ENCODE data around the gene CCDC85A. TPM values are rescaled to one million over a fixed set of nuclear protein-coding genes. Genes with fewer than 3 reads are reported as not detected.

CCDC85A gene
- total RNA-seq, 2 donors from 2014 or later: not detected

- H3K4me3 Mint-ChIP-seq: no peak overlapping the region
- H3K9me3 Mint-ChIP-seq: peaks cover 3 to 5% of the 10 kb centered on the region in 2 donors
Measured at GRCh38 chr2:56231361-56231760, 47.6 kb downstream of the CCDC85A start.

DNA sequence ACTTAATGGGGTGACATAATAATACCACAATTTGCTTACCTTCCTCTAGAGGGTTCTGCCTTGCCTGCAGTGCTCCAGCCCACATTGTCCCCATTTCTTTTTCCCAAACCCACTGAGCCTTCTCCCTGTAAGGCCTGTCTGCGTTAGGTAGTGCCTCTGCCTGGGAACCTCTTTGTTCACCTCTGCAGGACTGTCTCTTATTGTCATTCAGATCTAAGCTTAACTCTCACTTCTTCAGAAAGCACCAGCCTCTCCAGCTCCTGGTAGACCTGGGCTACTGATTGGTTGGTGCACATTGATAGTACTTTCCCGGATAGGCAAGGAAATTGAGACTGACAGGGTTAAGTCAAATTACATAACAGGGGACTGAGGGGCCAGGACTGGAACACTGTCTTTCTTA, 49.1 kb downstream of the CCDC85A start:
- no peak for DNase-seq
- peaks cover 5% of the 10 kb centered on the region in 2 donors for H3K9me3 Mint-ChIP-seq
- no peaks in the 10 kb centered on the region for H3K4me1 Mint-ChIP-seq (ENCODE audit: low read depth)
- no peaks in the 10 kb centered on the region for H3K27me3 Mint-ChIP-seq (ENCODE audit: low read depth)
- no peak overlapping the region for H3K4me3 Mint-ChIP-seq
- ATAC-seq (replicated peaks in 1 of 2): no peak
- H3K27ac Mint-ChIP-seq: no peak overlapping the region
- no peaks in the 10 kb centered on the region for H3K36me3 Mint-ChIP-seq (ENCODE audit: insufficient read depth in 2 of 2)

More at GRCh38 chr2:56231361-56231760, 47.6 kb downstream of the CCDC85A start:
- H3K27me3 Mint-ChIP-seq (ENCODE audit: low read depth): no peaks in the 10 kb centered on the region
- no peak overlapping the region for H3K27ac Mint-ChIP-seq
- no peak for DNase-seq
- H3K36me3 Mint-ChIP-seq (ENCODE audit: insufficient read depth in 2 of 2): no peaks in the 10 kb centered on the region
- H3K4me1 Mint-ChIP-seq (ENCODE audit: low read depth): no peaks in the 10 kb centered on the region
- ATAC-seq (replicated peaks in 1 of 2): no peak

DNA sequence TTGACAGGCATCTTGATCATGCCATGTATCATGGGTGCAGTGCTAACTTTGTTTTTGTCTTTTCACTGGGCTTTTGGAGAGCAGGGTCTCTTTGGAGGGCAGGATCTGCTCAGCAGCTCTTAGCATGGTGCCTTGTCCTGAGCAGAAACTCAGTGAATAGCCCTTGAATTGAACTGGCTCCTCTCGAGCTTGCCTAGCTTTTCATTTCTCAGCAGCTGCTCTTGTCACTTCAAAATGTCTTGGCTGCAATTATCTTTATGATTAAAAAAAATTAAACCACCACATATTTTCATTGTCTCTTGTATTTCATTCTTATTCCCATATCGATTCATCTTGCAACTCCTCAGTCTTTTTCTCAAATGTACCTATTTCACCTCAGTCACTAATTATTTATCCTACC, 50.5 kb downstream of the CCDC85A start:
- peaks cover 5% of the 10 kb centered on the region in 2 donors for H3K9me3 Mint-ChIP-seq
- ATAC-seq (replicated peaks in 1 of 2) (no peak), DNase-seq (no peak)
- no peaks in the 10 kb centered on the region for H3K4me1 Mint-ChIP-seq (ENCODE audit: low read depth)
- H3K4me3 Mint-ChIP-seq: no peak overlapping the region
- peak overlapping the region; percentile 34 for H3K27ac Mint-ChIP-seq
- H3K36me3 Mint-ChIP-seq (ENCODE audit: insufficient read depth in 2 of 2): no peaks in the 10 kb centered on the region
- no peaks in the 10 kb centered on the region for H3K27me3 Mint-ChIP-seq (ENCODE audit: low read depth)

DNA sequence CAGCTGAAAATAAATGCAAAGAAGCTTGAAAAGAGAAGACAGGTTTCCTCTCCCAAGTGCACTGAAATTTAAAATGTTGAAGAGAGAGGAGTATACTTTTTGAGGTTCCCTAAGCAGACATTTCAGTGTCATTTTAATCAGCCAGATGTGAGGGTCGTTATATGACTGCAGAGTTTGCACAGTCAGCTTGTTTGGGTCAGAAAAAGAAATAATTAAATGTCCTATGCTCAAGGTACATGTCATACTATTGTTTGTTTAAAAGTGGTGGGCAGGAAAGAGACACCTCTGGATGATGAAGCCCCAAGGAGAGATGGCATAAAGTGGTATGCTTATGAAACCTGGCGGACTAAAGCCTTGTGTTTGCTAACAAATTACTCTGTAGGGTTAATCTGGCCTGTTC, 55.2 kb downstream of the CCDC85A start:
- ATAC-seq (replicated peaks in 1 of 2): no peak
- Mint-ChIP-seq H3K36me3 (ENCODE audit: insufficient read depth in 2 of 2) (no peaks in the 10 kb centered on the region), H3K4me1 (ENCODE audit: low read depth) (no peaks in the 10 kb centered on the region), H3K9me3 (peaks cover 7 to 10% of the 10 kb centered on the region in 2 donors), H3K27me3 (ENCODE audit: low read depth) (no peaks in the 10 kb centered on the region), H3K27ac (no peak overlapping the region), H3K4me3 (no peak overlapping the region)
- DNase-seq: no peak

GRCh38 chr2:56239437-56239836, 55.6 kb downstream of the CCDC85A start:
- H3K36me3 Mint-ChIP-seq (ENCODE audit: insufficient read depth in 2 of 2): peaks cover 0 to 1% of the 10 kb centered on the region in 2 donors
- no peak for DNase-seq
- no peak overlapping the region for H3K27ac Mint-ChIP-seq
- no peaks in the 10 kb centered on the region for H3K27me3 Mint-ChIP-seq (ENCODE audit: low read depth)
- peaks cover 7 to 10% of the 10 kb centered on the region in 2 donors for H3K9me3 Mint-ChIP-seq
- ATAC-seq (replicated peaks in 1 of 2): no peak
- no peak overlapping the region for H3K4me3 Mint-ChIP-seq
- H3K4me1 Mint-ChIP-seq (ENCODE audit: low read depth): no peaks in the 10 kb centered on the region

DNA sequence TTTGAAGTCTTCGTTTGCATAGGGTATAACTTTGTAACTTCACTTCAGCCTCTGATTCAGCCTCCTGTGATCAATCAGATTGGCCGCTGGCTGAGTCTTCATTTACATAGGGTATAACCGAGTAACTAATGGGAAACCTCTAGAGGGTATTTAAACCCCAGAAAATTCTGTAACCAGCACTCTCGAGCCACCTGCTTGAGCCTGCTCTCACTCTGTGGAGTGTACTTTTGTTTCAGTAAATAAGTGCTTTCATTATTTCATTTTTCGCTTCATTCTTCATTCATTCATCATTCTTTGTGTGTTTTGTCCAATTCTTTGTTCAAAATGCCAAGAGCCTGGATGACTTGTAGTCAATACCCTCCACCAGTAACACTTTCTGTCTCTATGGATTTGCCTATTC, 56.4 kb downstream of the CCDC85A start:
- Mint-ChIP-seq H3K27ac (no peak overlapping the region), H3K9me3 (peaks cover 7 to 9% of the 10 kb centered on the region in 2 donors), H3K36me3 (ENCODE audit: insufficient read depth in 2 of 2) (peaks cover 0 to 1% of the 10 kb centered on the region in 2 donors), H3K27me3 (ENCODE audit: low read depth) (no peaks in the 10 kb centered on the region), H3K4me3 (no peak overlapping the region), H3K4me1 (ENCODE audit: low read depth) (no peaks in the 10 kb centered on the region)
- DNase-seq: no peak
- no peak for ATAC-seq (replicated peaks in 1 of 2)

DNA sequence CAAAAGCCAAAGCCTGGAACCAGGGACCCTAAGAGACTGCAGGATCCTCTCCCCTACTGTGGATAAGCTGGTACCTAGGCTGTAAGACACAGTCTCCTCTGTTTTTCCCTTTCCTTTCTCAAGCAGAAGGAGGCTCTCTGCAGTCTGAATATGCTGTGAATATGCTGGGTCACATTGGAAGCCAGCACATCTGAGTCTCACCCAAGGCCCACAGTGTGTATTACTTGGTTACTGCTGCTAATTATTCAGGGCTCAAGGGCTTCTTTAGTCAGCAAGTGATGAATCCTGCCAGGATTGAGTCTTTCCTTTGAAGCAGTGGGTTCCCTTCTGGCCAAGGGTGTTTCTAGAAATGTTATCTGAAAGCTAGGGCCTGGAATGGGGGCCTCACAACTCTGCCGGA, 60.7 kb downstream of the CCDC85A start:
- Mint-ChIP-seq H3K27ac (no peak overlapping the region), H3K4me3 (no peak overlapping the region), H3K9me3 (peaks cover 5 to 9% of the 10 kb centered on the region in 2 donors), H3K36me3 (ENCODE audit: insufficient read depth in 2 of 2) (peaks cover 0 to 1% of the 10 kb centered on the region in 2 donors), H3K4me1 (ENCODE audit: low read depth) (no peaks in the 10 kb centered on the region), H3K27me3 (ENCODE audit: low read depth) (no peaks in the 10 kb centered on the region)
- ATAC-seq (replicated peaks in 1 of 2): no peak
- no peak for DNase-seq

DNA sequence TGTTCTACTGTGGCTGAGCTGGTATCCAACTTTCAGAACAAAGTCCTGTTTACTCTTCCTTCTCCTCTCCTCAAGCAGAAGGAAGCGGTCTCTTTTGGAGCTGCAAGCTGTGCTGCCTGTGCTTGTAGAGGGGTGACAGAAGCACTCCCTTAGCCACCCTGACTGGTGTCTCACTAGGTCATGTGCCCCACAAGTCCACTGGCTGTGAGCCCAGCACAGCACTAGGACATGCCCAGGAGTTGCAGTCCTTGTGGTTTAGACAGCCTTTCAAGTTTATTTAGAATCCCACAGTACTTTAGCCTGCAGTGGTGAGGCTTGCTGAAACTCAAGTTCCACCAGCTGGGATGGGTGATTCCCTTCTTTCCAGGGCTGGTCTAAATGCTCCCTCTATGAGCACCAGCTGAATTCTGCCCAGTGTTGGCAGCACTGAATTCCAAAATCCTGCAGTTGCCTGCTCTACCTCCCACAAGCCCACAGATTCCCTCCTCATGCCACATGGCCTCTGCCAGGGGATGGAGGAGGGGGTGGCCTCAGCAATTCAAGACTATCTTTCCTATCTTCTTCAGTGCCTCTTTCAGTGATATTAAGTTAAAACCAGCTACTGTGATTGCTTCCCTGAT, 61.2 kb downstream of the CCDC85A start:
- DNase-seq (no peak), ATAC-seq (replicated peaks in 1 of 2) (no peak)
- H3K9me3 Mint-ChIP-seq: peaks cover 5 to 9% of the 10 kb centered on the region in 2 donors
- no peak overlapping the region for H3K4me3 Mint-ChIP-seq
- no peaks in the 10 kb centered on the region for H3K27me3 Mint-ChIP-seq (ENCODE audit: low read depth)
- peaks cover 0 to 1% of the 10 kb centered on the region in 2 donors for H3K36me3 Mint-ChIP-seq (ENCODE audit: insufficient read depth in 2 of 2)
- H3K27ac Mint-ChIP-seq: no peak overlapping the region
- no peaks in the 10 kb centered on the region for H3K4me1 Mint-ChIP-seq (ENCODE audit: low read depth)

DNA sequence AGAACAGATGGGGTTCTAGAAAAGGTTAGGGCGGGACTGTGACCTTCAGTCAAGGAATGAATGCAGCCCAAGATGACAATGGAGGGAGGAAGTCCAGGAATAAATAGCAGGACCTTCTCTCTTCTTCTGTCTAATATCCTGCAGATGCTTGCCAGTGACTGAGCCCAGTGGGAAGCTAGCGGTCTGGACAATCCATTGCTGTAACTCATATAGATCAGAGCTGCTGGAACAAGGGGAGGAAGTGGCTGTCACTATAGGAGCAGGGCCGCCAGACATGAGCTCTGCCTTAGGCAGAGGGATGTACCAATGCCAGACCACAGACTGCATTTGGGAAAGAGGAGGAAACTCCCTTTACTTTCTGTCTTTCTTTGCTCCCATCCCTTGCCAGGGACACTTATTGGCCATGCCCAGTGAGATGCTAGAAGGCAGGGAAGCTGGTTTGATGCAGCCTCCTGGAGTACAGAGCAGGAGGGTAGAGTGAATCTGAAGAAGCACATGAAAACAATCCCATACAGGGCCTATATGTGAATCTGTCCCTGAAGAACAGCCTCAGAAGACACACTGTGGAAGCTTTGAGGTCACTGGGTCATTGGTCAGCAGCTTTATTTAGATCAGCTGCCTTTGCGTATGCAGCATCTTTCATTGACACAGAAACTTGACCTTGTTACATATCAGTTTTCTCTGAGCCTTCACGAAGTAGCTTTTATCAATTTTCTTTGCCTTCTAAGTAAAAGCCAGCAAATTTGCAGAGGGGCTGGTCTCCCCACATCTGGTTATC, 65.4 kb downstream of the CCDC85A start:
- ATAC-seq (replicated peaks in 1 of 2) (no peak), DNase-seq (no peak)
- Mint-ChIP-seq H3K9me3 (peaks cover 0 to 5% of the 10 kb centered on the region in 2 donors), H3K27ac (no peak overlapping the region), H3K4me3 (no peak overlapping the region), H3K36me3 (ENCODE audit: insufficient read depth in 2 of 2) (peaks cover 0 to 1% of the 10 kb centered on the region in 2 donors), H3K27me3 (ENCODE audit: low read depth) (no peaks in the 10 kb centered on the region), H3K4me1 (ENCODE audit: low read depth) (no peaks in the 10 kb centered on the region)

DNA sequence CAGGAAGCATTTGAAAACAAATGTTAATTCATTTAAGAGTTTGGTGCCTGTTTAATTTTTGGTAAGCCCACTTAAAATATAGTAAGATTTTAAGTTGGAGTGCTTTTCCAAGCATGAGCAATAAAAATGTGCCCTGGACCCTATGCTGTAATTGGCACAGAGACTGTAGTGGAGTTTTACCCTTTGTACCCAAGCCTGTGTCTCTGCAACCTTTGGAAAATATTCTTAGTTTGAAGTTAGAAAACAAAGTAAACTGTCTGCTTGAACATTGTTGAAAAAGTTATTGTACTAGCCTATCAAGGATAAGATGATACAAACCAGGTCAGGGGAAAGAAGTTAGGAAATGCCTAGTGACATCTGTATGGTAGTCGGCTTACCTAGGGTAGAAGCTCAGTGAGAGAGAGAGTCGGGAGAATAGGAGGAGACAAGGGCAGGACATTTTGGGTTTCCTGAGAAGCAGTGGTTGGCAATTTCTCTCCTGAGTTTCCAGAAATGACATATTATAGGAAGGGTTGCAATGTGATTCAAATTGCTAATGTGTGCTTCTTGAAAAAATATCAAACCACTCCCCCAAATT, 66.5 kb downstream of the CCDC85A start:
- no peaks in the 10 kb centered on the region for H3K27me3 Mint-ChIP-seq (ENCODE audit: low read depth)
- peaks cover 0 to 5% of the 10 kb centered on the region in 2 donors for H3K9me3 Mint-ChIP-seq
- no peaks in the 10 kb centered on the region for H3K36me3 Mint-ChIP-seq (ENCODE audit: insufficient read depth in 2 of 2)
- ATAC-seq (replicated peaks in 1 of 2): no peak
- H3K4me3 Mint-ChIP-seq: no peak overlapping the region
- no peak overlapping the region for H3K27ac Mint-ChIP-seq
- no peak for DNase-seq
- H3K4me1 Mint-ChIP-seq (ENCODE audit: low read depth): no peaks in the 10 kb centered on the region

- ATAC-seq (replicated peaks in 1 of 2) (no peak), DNase-seq (no peak)
- no peaks in the 10 kb centered on the region for H3K4me1 Mint-ChIP-seq (ENCODE audit: low read depth)
- no peak overlapping the region for H3K4me3 Mint-ChIP-seq
- no peaks in the 10 kb centered on the region for H3K9me3 Mint-ChIP-seq
- no peaks in the 10 kb centered on the region for H3K27me3 Mint-ChIP-seq (ENCODE audit: low read depth)
- H3K27ac Mint-ChIP-seq: no peak overlapping the region
- no peaks in the 10 kb centered on the region for H3K36me3 Mint-ChIP-seq (ENCODE audit: insufficient read depth in 2 of 2)
Measured at GRCh38 chr2:56260415-56260814, 76.6 kb downstream of the CCDC85A start.

DNA sequence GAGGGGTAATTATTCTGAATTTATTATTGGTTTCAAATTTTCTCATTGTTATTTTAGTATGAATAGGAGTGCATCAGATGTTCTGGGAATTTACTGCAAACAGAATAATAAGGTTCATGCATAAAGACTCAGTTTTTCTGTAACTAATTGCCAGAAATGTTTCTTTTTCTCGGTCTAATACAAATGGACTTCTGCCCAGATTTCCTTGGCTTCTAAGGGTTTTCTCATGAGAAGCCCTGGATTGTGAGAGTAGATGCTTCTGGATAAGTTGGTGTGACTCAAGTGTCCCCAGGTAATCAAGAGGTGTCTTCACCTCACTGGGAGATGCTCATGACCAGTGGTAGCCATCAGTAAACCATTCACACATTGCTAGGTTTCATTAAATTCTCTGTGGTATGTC, 78.5 kb downstream of the CCDC85A start:
- DNase-seq (no peak), ATAC-seq (replicated peaks in 1 of 2) (no peak)
- no peaks in the 10 kb centered on the region for H3K27me3 Mint-ChIP-seq (ENCODE audit: low read depth)
- no peak overlapping the region for H3K27ac Mint-ChIP-seq
- no peaks in the 10 kb centered on the region for H3K36me3 Mint-ChIP-seq (ENCODE audit: insufficient read depth in 2 of 2)
- H3K4me1 Mint-ChIP-seq (ENCODE audit: low read depth): no peaks in the 10 kb centered on the region
- H3K4me3 Mint-ChIP-seq: no peak overlapping the region
- H3K9me3 Mint-ChIP-seq: no peaks in the 10 kb centered on the region

GRCh38 chr2:56263876-56264275, 80.1 kb downstream of the CCDC85A start:
- ATAC-seq (replicated peaks in 1 of 2) (no peak), DNase-seq (no peak)
- Mint-ChIP-seq H3K36me3 (ENCODE audit: insufficient read depth in 2 of 2) (no peaks in the 10 kb centered on the region), H3K4me1 (ENCODE audit: low read depth) (no peaks in the 10 kb centered on the region), H3K4me3 (no peak overlapping the region), H3K9me3 (no peaks in the 10 kb centered on the region), H3K27me3 (ENCODE audit: low read depth) (no peaks in the 10 kb centered on the region), H3K27ac (no peak overlapping the region)

Data from activated T-cell treated with anti-CD3 and anti-CD28 coated beads, Interleukin-2, amount 50 U/mL, for 72 hours (primary cell).